Ovary (tissue), 3 donors: ENCODE results near the gene SOX14.

Source experiments
- POLR2A ChIP-seq: fragments of 450-650 bp; IDR thresholded peaks from one replicate; pipeline ENCODE4 v1.6.1; 2017; ENCODE audit warnings: antibody characterized with exemption, mild to moderate bottlenecking, moderate library complexity
- TF ChIP-seq, protein P1 (sequence below), 3 donors: fragments of 450-650 bp in 2 of 3; fragments of 200-600 bp in 1 of 3; IDR thresholded peaks; one replicate each; pipeline versions ENCODE4 v1.5.1 to v1.8.0; 2016 to 2022; ENCODE audit warnings: antibody characterized with exemption in 3 of 3, mild to moderate bottlenecking in 1 of 3
- donor health status: DM: no; HTN: no; CAD: no.

DNA sequence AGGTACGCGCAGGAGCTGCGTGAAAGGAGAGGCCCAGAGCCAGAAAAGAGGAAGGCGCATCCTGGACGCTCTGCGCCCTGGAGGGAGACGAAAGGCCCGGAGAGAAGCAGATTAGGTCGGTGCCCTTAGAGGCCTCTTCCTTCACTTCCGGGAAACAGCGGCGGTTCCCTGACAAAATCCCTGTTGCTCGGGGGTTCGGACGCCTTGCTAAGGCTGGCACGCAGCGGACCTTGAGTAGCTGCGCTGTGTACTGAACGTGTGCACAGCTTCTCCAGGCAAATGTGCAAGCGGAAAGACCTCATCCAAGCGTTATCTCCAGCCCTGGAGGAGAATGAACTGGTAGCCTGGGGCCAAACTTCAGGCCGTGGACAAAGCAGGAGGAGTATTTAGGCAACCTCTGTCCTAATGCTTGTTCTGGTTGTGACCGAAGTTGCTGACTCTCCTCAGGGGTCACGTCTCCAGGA, 3.0 kb upstream of the SOX14 start:
- TF ChIP-seq, protein P1, sequence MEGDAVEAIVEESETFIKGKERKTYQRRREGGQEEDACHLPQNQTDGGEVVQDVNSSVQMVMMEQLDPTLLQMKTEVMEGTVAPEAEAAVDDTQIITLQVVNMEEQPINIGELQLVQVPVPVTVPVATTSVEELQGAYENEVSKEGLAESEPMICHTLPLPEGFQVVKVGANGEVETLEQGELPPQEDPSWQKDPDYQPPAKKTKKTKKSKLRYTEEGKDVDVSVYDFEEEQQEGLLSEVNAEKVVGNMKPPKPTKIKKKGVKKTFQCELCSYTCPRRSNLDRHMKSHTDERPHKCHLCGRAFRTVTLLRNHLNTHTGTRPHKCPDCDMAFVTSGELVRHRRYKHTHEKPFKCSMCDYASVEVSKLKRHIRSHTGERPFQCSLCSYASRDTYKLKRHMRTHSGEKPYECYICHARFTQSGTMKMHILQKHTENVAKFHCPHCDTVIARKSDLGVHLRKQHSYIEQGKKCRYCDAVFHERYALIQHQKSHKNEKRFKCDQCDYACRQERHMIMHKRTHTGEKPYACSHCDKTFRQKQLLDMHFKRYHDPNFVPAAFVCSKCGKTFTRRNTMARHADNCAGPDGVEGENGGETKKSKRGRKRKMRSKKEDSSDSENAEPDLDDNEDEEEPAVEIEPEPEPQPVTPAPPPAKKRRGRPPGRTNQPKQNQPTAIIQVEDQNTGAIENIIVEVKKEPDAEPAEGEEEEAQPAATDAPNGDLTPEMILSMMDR (IDR thresholded peaks at IDR 0.05) = no peak
- TF ChIP-seq POLR2A = no peak
